Panc1 (cell line): ENCODE results near the gene GPR15. TPM values are rescaled to one million over a fixed set of nuclear protein-coding genes. Genes with fewer than 3 reads are reported as not detected.

Experiments
- ATAC-seq: fragments of 200-7000 bp; cut with Tn5 transposase; 2 replicates; pipeline ENCODE4 v1.9.1; 2020; ENCODE audit warnings: mild to moderate bottlenecking, moderate library complexity
- BruUV-seq: library from RNA; stranded (reverse); fragments of 400-500 nt; replicated peaks from 2 replicates; lab custom pipeline; 2021; lab: Mats Ljungman, UMichigan
- CTCF ChIA-PET: fragments of 300-600 bp; sonication (Branson Sonifier 250); formaldehyde crosslinking; loops from one replicate; lab custom pipeline; 2022; ENCODE audit warnings: antibody characterized with exemption; lab: Charles Lee
- POLR2A ChIA-PET: fragments of 300-600 bp; sonication (Branson Sonifier 250); formaldehyde crosslinking; loops from one replicate; lab custom pipeline; 2022; ENCODE audit warnings: antibody characterized with exemption; lab: Charles Lee
- DNase-seq: peaks from one replicate; pipeline ENCODE4 v3.0.0-alpha.2; 2010; ENCODE audit warnings: low read depth, low spot score
- H3K27ac ChIP-seq: 2 replicates; pipeline ENCODE4 v1.5.1; 2011; ENCODE audit warnings: mild to moderate bottlenecking, low read length, inconsistent platforms
- H3K27me3 ChIP-seq: fragments of 200-500 bp; sonication (Bioruptor generic); 2 replicates; pipeline ENCODE4 v1.6.0; 2014; ENCODE audit warnings: low read length, inconsistent platforms; ENCODE audit not compliant: control insufficient read depth, insufficient read depth
- H3K36me3 ChIP-seq: fragments of 200-500 bp; sonication (Bioruptor generic); 2 replicates; pipeline ENCODE4 v1.5.1; 2014; ENCODE audit warnings: inconsistent platforms, mild to moderate bottlenecking, low read length, moderate library complexity; ENCODE audit not compliant: control insufficient read depth, insufficient read depth
- H3K4me1 ChIP-seq: 2 replicates; pipeline ENCODE4 v1.5.1; 2011; ENCODE audit warnings: inconsistent platforms, mild to moderate bottlenecking, low read length, moderate library complexity; ENCODE audit not compliant: control insufficient read depth, insufficient read depth
- H3K4me3 ChIP-seq, 2 experiments: 2 replicates each; pipeline ENCODE4 v1.5.1; 2011 to 2012; ENCODE audit warnings: low read depth in 2 of 2, low read length in 2 of 2, mild to moderate bottlenecking in 2 of 2, inconsistent platforms in 1 of 2, moderate library complexity in 1 of 2
- H3K9me3 ChIP-seq: fragments of 200-500 bp; sonication (Bioruptor generic); 2 replicates; pipeline ENCODE4 v1.5.1; 2014; ENCODE audit warnings: low read depth, mild to moderate bottlenecking, inconsistent platforms, low read length, moderate library complexity; ENCODE audit not compliant: control insufficient read depth, insufficient read depth
- CTCF ChIP-seq: fragments of 450-650 bp; IDR thresholded peaks from 2 replicates; pipeline ENCODE4 v1.5.1; 2017; ENCODE audit warnings: mild to moderate bottlenecking
- POLR2AphosphoS5 ChIP-seq: IDR thresholded peaks from 2 replicates; pipeline ENCODE4 v1.6.1; 2012; ENCODE audit warnings: mild to moderate bottlenecking, low read depth, low read length, moderate library complexity
- REST ChIP-seq, 2 experiments: IDR thresholded peaks; 2 replicates each; pipeline ENCODE4 v1.6.1; 2011 to 2012; ENCODE audit warnings: low read depth in 2 of 2, control low read depth in 1 of 2, low read length in 1 of 2, mild to moderate bottlenecking in 1 of 2, moderate library complexity in 1 of 2; ENCODE audit not compliant: insufficient read depth in 1 of 2
- SIN3A ChIP-seq: IDR thresholded peaks from 2 replicates; pipeline ENCODE4 v1.6.1; 2012; ENCODE audit warnings: low read depth, mild to moderate bottlenecking, low read length, moderate library complexity, borderline replicate concordance; ENCODE audit not compliant: insufficient read depth
- TCF7L2 ChIP-seq: IDR thresholded peaks from 2 replicates; pipeline ENCODE4 v1.6.1; 2011; ENCODE audit warnings: mild to moderate bottlenecking, low read depth, low read length, inconsistent platforms
- in situ Hi-C: cut with HindIII; loops from 2 replicates; pipeline ENCODE4 v1.10.0; 2016; ENCODE audit warnings: low sequenced_read_pairs, low pct_unique_long_range_greater_than_20kb
- intact Hi-C: fragments of 100-400 bp; cut with micrococcal nuclease; formaldehyde crosslinking; loops from one replicate; pipeline ENCODE4 v1.10.0; 2022; ENCODE audit not compliant: unreplicated experiment
- total RNA-seq: library from RNA; stranded (reverse); gene quantifications from one replicate; pipeline ENCODE4 v1.2.1, GENCODE V29; 2021; ENCODE audit not compliant: unreplicated experiment

GPR15 gene
- total RNA-seq, 1 experiment from 2014 or later = not detected

GRCh38 chr3:98508582-98508981, 23.2 kb upstream of the GPR15 start:
- BruUV-seq = no TSS peak
- Histone ChIP-seq H3K36me3 (no peaks in the 10 kb centered on the region), H3K27ac (no peak overlapping the region), H3K27me3 (no peaks in the 10 kb centered on the region), H3K4me1 (no peaks in the 10 kb centered on the region), H3K9me3 (no peaks in the 10 kb centered on the region), H3K4me3 (no peak overlapping the region)
- DNase-seq (no peak), ATAC-seq (no peak)
- TF ChIP-seq POLR2AphosphoS5 (no peak), REST (IDR thresholded peaks at IDR 0.05; ENCODE audit: insufficient read depth in 1 of 2, low read depth in 2 of 2, low read length in 1 of 2) (no peak), CTCF (no peak), TCF7L2 (no peak), SIN3A (no peak)
- ChIA-PET CTCF (no interaction called here), POLR2A (no interaction called here)
- intact Hi-C loops (no loop called here), in situ Hi-C loops (no loop called here)

- in situ Hi-C loops = no loop called here
- intact Hi-C loops = no loop called here
- no peaks in the 10 kb centered on the region for H3K4me1 ChIP-seq
Measured at GRCh38 chr3:98512576-98512975, 19.2 kb upstream of the GPR15 start.

More at GRCh38 chr3:98512576-98512975, 19.2 kb upstream of the GPR15 start:
- Histone ChIP-seq H3K27me3 (no peaks in the 10 kb centered on the region), H3K36me3 (peaks cover 20% of the 10 kb centered on the region), H3K9me3 (no peaks in the 10 kb centered on the region), H3K27ac (no peak overlapping the region), H3K4me3 (no peak overlapping the region)
- no peak for ATAC-seq
- DNase-seq = no peak
- POLR2A ChIA-PET = no interaction called here
- CTCF ChIA-PET = no interaction called here
- TF ChIP-seq SIN3A (no peak), CTCF (no peak), REST (IDR thresholded peaks at IDR 0.05; ENCODE audit: insufficient read depth in 1 of 2, low read depth in 2 of 2, low read length in 1 of 2) (no peak), POLR2AphosphoS5 (no peak), TCF7L2 (no peak)
- BruUV-seq = no TSS peak
